HepG2 (cell line): ENCODE data around the gene SDHAF1. TPM values are rescaled to one million over a fixed set of nuclear protein-coding genes. Genes with fewer than 3 reads are reported as not detected.

Experiments used
- ATAC-seq: fragments of 200-7000 bp; cut with Tn5 transposase; 3 replicates; pipeline ENCODE4 v1.9.1; 2020; ENCODE audit warnings: mild to moderate bottlenecking, moderate library complexity
- BruUV-seq: library from RNA; stranded (reverse); fragments of 400-500 nt; replicated peaks from 2 replicates; lab custom pipeline; 2021; lab: Mats Ljungman, UMichigan
- CTCF ChIA-PET: fragments of 300-600 bp; formaldehyde crosslinking; extraction: SDS; loops from one replicate; lab custom pipeline; 2021; ENCODE audit warnings: low total read pairs, inconsistent platforms, low intra/inter-chr PET ratio; lab: Yijun Ruan, JAX
- POLR2A ChIA-PET: fragments of 350-600 bp; sonication (Branson Sonifier 250); formaldehyde crosslinking; loops from one replicate; lab custom pipeline; 2020; ENCODE audit warnings: antibody characterized with exemption, inconsistent platforms; lab: Yijun Ruan, JAX
- DNase-seq: peaks from one replicate; pipeline ENCODE4 v3.0.0-alpha.2; 2015; ENCODE audit warnings: low spot score
- FAIRE-seq: peaks from 3 replicates; lab custom pipeline; 2011; peaks lifted over from hg19 to GRCh38; lab: Jason Lieb, UNC
- H2AFZ ChIP-seq: one replicate; pipeline ENCODE4 v1.6.1; 2011; ENCODE audit warnings: low read length, inconsistent platforms
- H3K27ac ChIP-seq: fragments of 300-600 bp; 3 replicates; pipeline ENCODE4 v1.8.0; 2011; ENCODE audit warnings: mixed run types, mild to moderate bottlenecking, mixed read lengths, low read length, inconsistent platforms; ENCODE audit not compliant: insufficient read depth; ENCODE audit errors: extremely low read length
- H3K27me3 ChIP-seq, 2 experiments: fragments of 200-600 bp in 1 of 2; 2 replicates in 1 of 2; 3 replicates in 1 of 2; pipeline versions ENCODE4 v1.6.0 to v1.8.0; 2011; ENCODE audit warnings: low read length in 2 of 2, mild to moderate bottlenecking in 2 of 2, moderate library complexity in 2 of 2, inconsistent platforms in 1 of 2; ENCODE audit not compliant: insufficient read depth in 2 of 2, control insufficient read depth in 1 of 2
- H3K36me3 ChIP-seq, 2 experiments: fragments of 200-600 bp in 1 of 2; replicated peaks in 1 of 2; 2 replicates in 1 of 2; 3 replicates in 1 of 2; pipeline versions ENCODE4 v1.5.1 to v1.8.0; 2011; ENCODE audit warnings: low read length in 2 of 2, inconsistent platforms in 1 of 2; ENCODE audit not compliant: insufficient read depth in 2 of 2, control insufficient read depth in 1 of 2
- H3K4me1 ChIP-seq: 2 replicates; pipeline ENCODE4 v1.5.1; 2012; ENCODE audit warnings: low read length, inconsistent platforms; ENCODE audit not compliant: insufficient read depth
- H3K4me2 ChIP-seq: 2 replicates; pipeline ENCODE4 v1.6.0; 2011; ENCODE audit warnings: low read depth, low read length, inconsistent platforms
- H3K4me3 ChIP-seq, 3 experiments: fragments of 200-600 bp in 1 of 3; sonication (generic), shearing (Covaris generic) in 1 of 3; replicated peaks in 1 of 3; 2 replicates each; pipeline ENCODE4 v1.5.1; 2011 to 2016; ENCODE audit warnings: low read length in 3 of 3, inconsistent platforms in 2 of 3, low read depth in 2 of 3, mild to moderate bottlenecking in 2 of 3, control low read depth in 1 of 3, mixed read lengths in 1 of 3; ENCODE audit not compliant: insufficient read depth in 1 of 3
- H3K79me2 ChIP-seq: one replicate; pipeline ENCODE4 v1.6.1; 2011; ENCODE audit warnings: low read length, inconsistent platforms; ENCODE audit not compliant: insufficient read depth
- H3K9ac ChIP-seq: 2 replicates; pipeline ENCODE4 v1.6.0; 2011; ENCODE audit warnings: mild to moderate bottlenecking, low read depth, low read length, inconsistent platforms; ENCODE audit not compliant: insufficient read depth
- H3K9me3 ChIP-seq: 2 replicates; pipeline ENCODE4 v1.5.1; 2012; ENCODE audit warnings: mild to moderate bottlenecking, low read length
- H4K20me1 ChIP-seq: 2 replicates; pipeline ENCODE4 v1.6.0; 2011; ENCODE audit warnings: inconsistent platforms, mild to moderate bottlenecking, low read length, moderate library complexity; ENCODE audit not compliant: insufficient read depth
- CEBPZ ChIP-seq: IDR thresholded peaks from 2 replicates; pipeline ENCODE4 v1.6.1; 2012; ENCODE audit warnings: low read length, improper control_type of control experiment
- FOXM1 ChIP-seq: sonication (generic); formaldehyde crosslinking; IDR thresholded peaks from 2 replicates; pipeline ENCODE4 v1.5.0; 2020; ENCODE audit warnings: missing genetic modification reagents
- HNRNPK ChIP-seq: fragments of 200-400 bp; formaldehyde crosslinking; IDR thresholded peaks from 2 replicates; pipeline ENCODE4 v1.6.1; 2018; ENCODE audit warnings: low read length, low read depth, moderate library complexity, mild to moderate bottlenecking; ENCODE audit not compliant: poor library complexity, severe bottlenecking
- PCBP1 ChIP-seq: fragments of 200-400 bp; formaldehyde crosslinking; IDR thresholded peaks from 2 replicates; pipeline ENCODE4 v1.6.1; 2017; ENCODE audit warnings: mild to moderate bottlenecking, low read depth, low read length, borderline replicate concordance
- TBX2 ChIP-seq: sonication (generic); formaldehyde crosslinking; IDR thresholded peaks from 2 replicates; pipeline ENCODE4 v1.5.0; 2020; ENCODE audit warnings: missing genetic modification reagents, mild to moderate bottlenecking, borderline replicate concordance
- TFDP1 ChIP-seq: IDR thresholded peaks from 2 replicates; pipeline ENCODE4 v1.6.1; 2016; ENCODE audit warnings: missing compliant biosample characterization, missing genetic modification reagents, borderline replicate concordance
- ZNF780A ChIP-seq: sonication (generic); formaldehyde crosslinking; IDR thresholded peaks from 2 replicates; pipeline ENCODE4 v1.8.0; 2022; ENCODE audit warnings: mild to moderate bottlenecking, missing genetic modification reagents, moderate library complexity
- ZSCAN12 ChIP-seq: sonication (generic); formaldehyde crosslinking; IDR thresholded peaks from 2 replicates; pipeline ENCODE4 v1.9.0; 2021; ENCODE audit warnings: mild to moderate bottlenecking, missing genetic modification reagents
- WGBS: methylation state at CpG from one replicate; pipeline ENCODE4 v1.1.6; 2017; ENCODE audit warnings: low lambda C conversion rate; 5-methylcytosine and 5-hydroxymethylcytosine counted together
- in situ Hi-C: cut with HindIII; loops from 2 replicates; pipeline ENCODE4 v1.10.0; 2017; ENCODE audit warnings: low pct_unique_long_range_greater_than_20kb; ENCODE audit not compliant: extremely low pct_ligation_motif_present
- intact Hi-C: fragments of 100-400 bp; cut with micrococcal nuclease; formaldehyde crosslinking; loops from one replicate; pipeline ENCODE4 v1.10.0; 2022; ENCODE audit not compliant: unreplicated experiment
- polyA plus RNA-seq, 8 experiments: library from polyadenylated mRNA; depleted of rRNA in 3 of 8; stranded (reverse) in 7 of 8; unstranded in 1 of 8; fragments of >200 nt; fragmentation: Illumina TruSeq in 4 of 8; extraction: Trizol in 4 of 8; gene quantifications; 2 replicates each; pipeline versions ENCODE4 v1.2.1 to v1.2.3, GENCODE V29; 2011 to 2016; ENCODE audit warnings: low read depth in 4 of 8, missing spikeins in 1 of 8, mixed read lengths in 1 of 8; ENCODE audit not compliant: insufficient read depth in 1 of 8
- total RNA-seq, 5 experiments: library from RNA; depleted of rRNA; stranded (reverse); fragments of >200 nt; fragmentation: Illumina TruSeq; extraction: Trizol; gene quantifications; 2 replicates each; pipeline ENCODE4 v1.2.3, GENCODE V29; 2016; ENCODE audit warnings: low read depth in 1 of 5

The SDHAF1 gene
- total and polyA plus RNA-seq, 2 of the 13 experiments (the other 11 are each of a cell fraction or from before 2014, with no cell fraction given), result 17.8 to 22.8 TPM

DNA sequence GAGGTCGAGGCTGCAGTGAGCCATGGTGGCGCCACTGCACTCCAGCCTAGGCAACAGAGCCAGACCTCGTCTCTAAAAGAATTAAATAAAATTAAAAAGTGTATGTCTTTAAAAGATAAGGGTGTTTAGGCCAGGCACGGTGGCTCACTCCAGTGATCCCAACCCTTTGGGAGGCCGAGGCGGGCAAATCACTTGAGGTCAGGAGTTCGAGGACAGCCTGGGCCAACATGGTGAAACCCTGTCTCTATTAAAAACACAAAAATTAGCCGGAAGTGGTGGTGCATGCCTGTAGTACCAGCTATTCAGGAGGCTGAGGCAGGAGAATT lies 7.5 kb upstream of the SDHAF1 start:
- H3K27me3 ChIP-seq, result peaks cover 0 to 35% of the 10 kb centered on the region in 2 experiments; a peak in 4 of 5 replicates

More for the DNA sequence above, 7.5 kb upstream of the SDHAF1 start:
- Histone ChIP-seq H2AFZ (no peak overlapping the region), H3K4me1 (peaks cover 21% of the 10 kb centered on the region), H3K36me3 (no peaks in the 10 kb centered on the region), H3K4me3 (peak overlapping the region; percentile 35 to 62 (median 47); a peak in 4 of 6 replicates), H3K9ac (no peak overlapping the region), H3K27ac (no peak overlapping the region), H4K20me1 (no peaks in the 10 kb centered on the region), H3K79me2 (no peaks in the 10 kb centered on the region), H3K9me3 (no peaks in the 10 kb centered on the region), H3K4me2 (peak overlapping the region; percentile 57; the same call in 1 of the 2 replicates)
- no peak for ATAC-seq
- no peak for TF ChIP-seq FOXM1 (CRISPR knock-in tag)
- no peak for TF ChIP-seq TFDP1 (CRISPR knock-in tag)
- TF ChIP-seq CEBPZ, result no peak
- TF ChIP-seq HNRNPK, result no peak
- no peak for TF ChIP-seq ZSCAN12 (CRISPR knock-in tag)
- no peak for TF ChIP-seq ZNF780A (CRISPR knock-in tag)
- no peak for TF ChIP-seq PCBP1
- 0 out of 2 replicates have a peak, but pooled peaks have one; percentile 9 for TF ChIP-seq TBX2 (CRISPR knock-in tag)
- BruUV-seq, result no TSS peak
- ChIA-PET CTCF (no interaction called here), POLR2A (no interaction called here)
- DNase-seq, result no peak
- FAIRE-seq, result no peak
- in situ Hi-C loops, result no loop called here
- WGBS, result 7% methylated on average over 8 of the region's 8 CpGs
- intact Hi-C loops, result no loop called here
